CD14-positive monocyte (primary cell): ENCODE data around the gene CDCP2. TPM values are rescaled to one million over a fixed set of nuclear protein-coding genes. Genes with fewer than 3 reads are reported as not detected.

Experiments used
- DNase-seq, 3 donors: peaks; one replicate each; pipeline ENCODE4 v3.0.0-alpha.2; 2011 to 2022
- H2AFZ ChIP-seq: 2 replicates; pipeline ENCODE4 v1.6.0; 2012; ENCODE audit warnings: mild to moderate bottlenecking, low read depth, low read length, inconsistent platforms; ENCODE audit not compliant: insufficient read depth, poor library complexity, severe bottlenecking
- H3K27ac ChIP-seq, 2 donors: 1 replicate in 1 of 2; 2 replicates in 1 of 2; pipeline ENCODE4 v1.5.1; 2012 to 2013; ENCODE audit warnings: low read length in 2 of 2, control low read depth in 1 of 2, inconsistent platforms in 1 of 2, low read depth in 1 of 2, mild to moderate bottlenecking in 1 of 2
- H3K27me3 ChIP-seq, 2 donors: one replicate each; pipeline versions ENCODE4 v1.6.0 to v1.6.1; 2011 to 2013; ENCODE audit warnings: low read length in 2 of 2; ENCODE audit not compliant: control insufficient read depth in 2 of 2, insufficient read depth in 2 of 2
- H3K36me3 ChIP-seq, 2 donors: replicated peaks in 1 of 2; 1 replicate in 1 of 2; 2 replicates in 1 of 2; pipeline versions ENCODE4 v1.5.1 to v1.6.1; 2012 to 2013; ENCODE audit warnings: low read length in 2 of 2, control low read depth in 1 of 2, inconsistent platforms in 1 of 2, mild to moderate bottlenecking in 1 of 2; ENCODE audit not compliant: insufficient read depth in 2 of 2, control insufficient read depth in 1 of 2
- H3K4me1 ChIP-seq, 2 donors: 1 replicate in 1 of 2; 2 replicates in 1 of 2; pipeline versions ENCODE4 v1.5.1 to v1.6.1; 2012 to 2013; ENCODE audit warnings: low read length in 2 of 2, control low read depth in 1 of 2, inconsistent platforms in 1 of 2, mild to moderate bottlenecking in 1 of 2, moderate library complexity in 1 of 2; ENCODE audit not compliant: insufficient read depth in 2 of 2, control insufficient read depth in 1 of 2
- H3K4me2 ChIP-seq: replicated peaks from 2 replicates; pipeline ENCODE3; 2012; ENCODE audit warnings: low read length, moderate library complexity, mild to moderate bottlenecking; ENCODE audit not compliant: poor library complexity, severe bottlenecking; ENCODE audit errors: extremely low read depth
- H3K4me3 ChIP-seq, 3 experiments: fragments of 200-600 bp in 1 of 3; sonication (generic) in 1 of 3; replicated peaks in 1 of 3; 1 replicate in 2 of 3; 2 replicates in 1 of 3; pipeline ENCODE4 v1.5.1; 2011 to 2013; ENCODE audit warnings: low read length in 3 of 3, mild to moderate bottlenecking in 3 of 3, control low read depth in 2 of 3, low read depth in 2 of 3, inconsistent platforms in 1 of 3, moderate library complexity in 1 of 3
- H3K79me2 ChIP-seq: 2 replicates; pipeline ENCODE4 v1.6.0; 2012; ENCODE audit warnings: mild to moderate bottlenecking, control low read depth, inconsistent platforms, low read length, moderate library complexity; ENCODE audit not compliant: insufficient read depth
- H3K9ac ChIP-seq: 2 replicates; pipeline ENCODE4 v1.6.0; 2017; ENCODE audit warnings: low read length, mild to moderate bottlenecking; ENCODE audit not compliant: insufficient read depth, poor library complexity, severe bottlenecking
- H3K9me3 ChIP-seq, 2 donors: replicated peaks in 1 of 2; 1 replicate in 1 of 2; 2 replicates in 1 of 2; pipeline versions ENCODE4 v1.5.1 to v1.6.1; 2012 to 2013; ENCODE audit warnings: low read length in 2 of 2, control low read depth in 1 of 2; ENCODE audit not compliant: control insufficient read depth in 1 of 2, insufficient read depth in 1 of 2
- H4K20me1 ChIP-seq: 2 replicates; pipeline ENCODE4 v1.6.0; 2012; ENCODE audit warnings: mild to moderate bottlenecking, low read length, control low read depth, moderate library complexity; ENCODE audit not compliant: insufficient read depth
- H3K27ac Mint-ChIP-seq, 7 donors: one replicate each; pipeline ENCODE4 v1.8.0; 2020; ENCODE audit warnings: mild to moderate bottlenecking in 7 of 7, mixed read lengths in 7 of 7, moderate library complexity in 6 of 7, inconsistent platforms in 2 of 7
- H3K27me3 Mint-ChIP-seq, 3 donors: one replicate each; pipeline ENCODE4 v1.8.0; 2021 to 2022; ENCODE audit warnings: low read depth in 3 of 3, mild to moderate bottlenecking in 3 of 3, mixed read lengths in 3 of 3, moderate library complexity in 3 of 3, inconsistent platforms in 1 of 3
- H3K36me3 Mint-ChIP-seq, 2 donors: one replicate each; pipeline ENCODE4 v1.8.0; 2020; ENCODE audit warnings: mixed read lengths in 2 of 2, inconsistent platforms in 1 of 2, mild to moderate bottlenecking in 1 of 2
- H3K4me1 Mint-ChIP-seq: one replicate; pipeline ENCODE4 v1.8.0; 2020; ENCODE audit warnings: mild to moderate bottlenecking, mixed read lengths
- H3K4me3 Mint-ChIP-seq, 2 donors: one replicate each; pipeline ENCODE4 v1.8.0; 2020; ENCODE audit warnings: mild to moderate bottlenecking in 2 of 2, mixed read lengths in 2 of 2, moderate library complexity in 1 of 2
- H3K9me3 Mint-ChIP-seq, 7 donors: one replicate each; pipeline ENCODE4 v1.8.0; 2020 to 2022; ENCODE audit warnings: mixed read lengths in 7 of 7, mild to moderate bottlenecking in 6 of 7, moderate library complexity in 6 of 7, inconsistent platforms in 2 of 7
- CTCF ChIP-seq: fragments of 200-600 bp; IDR thresholded peaks from one replicate; pipeline ENCODE4 v1.8.0; 2022; ENCODE audit warnings: antibody characterized with exemption, mild to moderate bottlenecking
- WGBS: methylation state at CpG from one replicate; pipeline ENCODE4 v1.1.5; 2013; ENCODE audit warnings: missing lambda C conversion rate; ENCODE audit not compliant: insufficient coverage; 5-methylcytosine and 5-hydroxymethylcytosine counted together
- intact Hi-C, 2 donors: fragments of 100-400 bp; cut with micrococcal nuclease; formaldehyde crosslinking; loops; one replicate each; pipeline versions ENCODE4 v1.15.0 to v1.15.1; 2023
- polyA plus RNA-seq, 3 donors: library from polyadenylated mRNA; depleted of rRNA in 1 of 3; unstranded in 2 of 3; stranded (reverse) in 1 of 3; fragments of 300-500 nt in 2 of 3; fragments of >200 nt in 1 of 3; fragmentation: Illumina TruSeq in 2 of 3; gene quantifications; 1 replicate in 2 of 3; 2 replicates in 1 of 3; pipeline ENCODE4 v1.2.3, GENCODE V29; 2012 to 2021

Gene CDCP2
- polyA plus RNA-seq, 3 donors = 0.09 TPM; not detected in 2

GRCh38 chr1:54153535-54154439 is 987 bp upstream of the CDCP2 start:
- H3K4me1 Mint-ChIP-seq = peaks cover 14% of the 10 kb centered on the region
- intact Hi-C loops = no loop called here
- H3K36me3 Mint-ChIP-seq = no peaks in the 10 kb centered on the region
- Histone ChIP-seq H3K4me1 (peaks cover 4% of the 10 kb centered on the region in 2 donors), H3K79me2 (no peaks in the 10 kb centered on the region), H3K36me3 (no peaks in the 10 kb centered on the region), H4K20me1 (no peaks in the 10 kb centered on the region), H3K4me3 (no peak overlapping the region), H2AFZ (peak overlapping the region; percentile 37), H3K27ac (no peak overlapping the region), H3K4me2 (no peak overlapping the region), H3K9me3 (no peaks in the 10 kb centered on the region), H3K27me3 (no peaks in the 10 kb centered on the region), H3K9ac (no peak overlapping the region)
- no peak overlapping the region for H3K27ac Mint-ChIP-seq
- no peak for TF ChIP-seq CTCF
- 71% methylated on average over 17 of the region's 19 CpGs for whole genome bisulfite sequencing
- no peak for DNase-seq
- H3K4me3 Mint-ChIP-seq = no peak overlapping the region
- peaks cover 0 to 4% (median 3%) of the 10 kb centered on the region in 3 donors for H3K27me3 Mint-ChIP-seq
- peaks cover 0 to 7% (median 0%) of the 10 kb centered on the region in 7 donors for H3K9me3 Mint-ChIP-seq

- no peak overlapping the region for H2AFZ ChIP-seq
- no peaks in the 10 kb centered on the region for H4K20me1 ChIP-seq
- Mint-ChIP-seq H3K4me3 (no peak overlapping the region), H3K36me3 (no peaks in the 10 kb centered on the region), H3K9me3 (peaks cover 0 to 7% (median 0%) of the 10 kb centered on the region in 7 donors), H3K4me1 (peaks cover 10% of the 10 kb centered on the region), H3K27me3 (peaks cover 0 to 4% (median 0%) of the 10 kb centered on the region in 3 donors), H3K27ac (peak overlapping the region in 1 of 7 donors; percentile 51)
- no peaks in the 10 kb centered on the region for H3K9me3 ChIP-seq
- no peak overlapping the region for H3K4me3 ChIP-seq
- no peak for DNase-seq
- 94% methylated on average over 5 of the region's 5 CpGs for WGBS
- H3K36me3 ChIP-seq = no peaks in the 10 kb centered on the region
- H3K27me3 ChIP-seq = no peaks in the 10 kb centered on the region
- H3K4me1 ChIP-seq = peaks cover 4% of the 10 kb centered on the region in 2 donors
- H3K9ac ChIP-seq = no peak overlapping the region
- no peak overlapping the region for H3K27ac ChIP-seq
- H3K4me2 ChIP-seq = no peak overlapping the region
- no peak for TF ChIP-seq CTCF
- H3K79me2 ChIP-seq = no peaks in the 10 kb centered on the region
- intact Hi-C loops = no loop called here
Observed at GRCh38 chr1:54151013-54151412, 1.8 kb downstream of the CDCP2 start.
